Activated effector memory CD4-positive, alpha-beta T cell treated with anti-CD3 and anti-CD28 coated beads, Interleukin-2, amount 50 U/mL, for 16 hours (primary cell): Measurements from ENCODE around the gene MX2.

Experiments used
- DNase-seq: peaks from one replicate; pipeline ENCODE4 v3.0.0-alpha.2; 2020

Gene MX2

DNA sequence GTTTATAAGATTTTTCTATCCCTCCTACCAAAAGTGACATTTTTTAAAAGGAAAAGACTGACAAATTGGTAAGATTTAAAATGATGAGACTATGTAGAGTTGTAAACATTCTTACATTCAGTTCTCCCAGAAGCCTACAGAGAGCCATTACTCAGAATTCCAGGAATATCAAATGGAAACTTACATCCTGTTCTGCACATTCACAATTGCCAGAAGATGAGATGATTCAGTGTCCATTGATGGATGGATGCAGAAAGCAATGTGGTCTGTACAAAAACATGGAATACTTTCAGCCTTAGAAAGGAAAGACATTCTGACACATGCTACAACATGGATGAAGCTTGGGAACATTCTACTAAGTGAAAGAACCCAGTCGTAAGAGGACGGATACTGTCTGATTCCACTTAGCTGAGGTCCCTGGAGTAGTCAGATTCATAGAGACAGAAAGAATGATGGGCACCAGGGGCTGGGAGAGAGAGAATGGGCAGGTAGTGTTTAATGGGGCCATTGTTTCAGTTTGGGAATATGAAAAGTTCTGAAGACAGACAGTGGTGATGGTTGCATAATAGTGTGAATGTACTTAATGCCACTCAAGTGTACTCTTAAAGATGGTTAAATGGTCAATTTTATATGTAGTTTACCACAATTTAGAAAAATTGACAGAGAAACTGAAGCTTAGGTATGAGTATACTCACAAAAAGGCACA, 80.8 kb downstream of the MX2 start:
- no peak for DNase-seq

DNA sequence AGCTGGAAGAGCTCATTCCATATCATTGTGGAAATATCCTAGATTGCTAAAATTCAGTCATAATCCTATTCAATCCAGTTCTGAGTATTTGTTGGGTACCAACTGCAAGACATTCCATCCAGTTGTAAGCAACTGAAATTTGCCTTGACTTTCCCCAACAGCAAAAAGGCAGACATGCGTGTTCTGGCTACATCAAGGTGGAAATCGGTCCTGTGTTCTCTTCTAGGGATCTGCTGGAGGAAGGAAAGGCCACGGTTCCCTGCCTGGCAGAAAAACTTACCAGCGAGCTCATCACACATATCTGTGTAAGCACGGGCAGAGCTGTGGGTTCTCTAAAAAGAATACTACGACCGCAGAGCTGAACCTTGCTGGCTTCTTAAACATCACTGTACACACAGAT, 81.7 kb downstream of the MX2 start:
- peak; percentile 2 for DNase-seq

DNA sequence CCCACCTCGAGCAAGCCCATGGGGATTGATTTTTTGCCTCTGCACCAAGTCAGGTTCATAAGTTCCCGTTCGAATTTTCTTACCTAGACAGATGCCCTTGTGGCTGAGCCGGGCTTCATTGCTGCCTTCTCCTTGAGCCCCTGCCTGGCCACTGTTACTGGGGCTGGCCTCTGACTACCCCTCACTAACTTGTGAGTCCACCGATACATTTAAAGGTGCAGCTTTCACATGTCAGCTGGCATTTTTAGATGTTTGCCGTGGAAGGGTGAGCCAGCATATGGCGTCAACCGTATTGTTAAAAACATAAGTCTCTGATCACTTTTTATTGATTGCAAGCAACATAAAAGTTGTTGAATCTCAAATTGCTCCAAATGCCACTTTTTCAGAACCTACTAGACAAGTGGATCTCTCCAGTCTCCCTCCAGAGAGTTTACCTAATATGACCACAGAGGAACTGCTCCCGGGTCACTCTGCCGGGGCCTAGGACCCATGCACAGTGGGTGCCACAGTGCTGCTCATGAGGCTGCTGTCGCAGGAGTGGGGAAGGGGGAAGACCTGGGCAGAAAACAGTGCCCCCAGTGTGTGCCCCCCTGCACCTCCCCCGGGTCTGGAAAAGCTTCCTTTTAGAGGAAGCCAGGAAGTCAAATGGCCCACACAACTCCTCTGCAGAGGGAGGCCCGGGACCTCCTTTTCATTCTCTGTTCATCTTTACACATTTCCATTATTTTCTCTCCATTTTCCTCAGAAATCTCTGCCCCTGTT, 83.1 kb downstream of the MX2 start:
- DNase-seq = peak; percentile 42

DNA sequence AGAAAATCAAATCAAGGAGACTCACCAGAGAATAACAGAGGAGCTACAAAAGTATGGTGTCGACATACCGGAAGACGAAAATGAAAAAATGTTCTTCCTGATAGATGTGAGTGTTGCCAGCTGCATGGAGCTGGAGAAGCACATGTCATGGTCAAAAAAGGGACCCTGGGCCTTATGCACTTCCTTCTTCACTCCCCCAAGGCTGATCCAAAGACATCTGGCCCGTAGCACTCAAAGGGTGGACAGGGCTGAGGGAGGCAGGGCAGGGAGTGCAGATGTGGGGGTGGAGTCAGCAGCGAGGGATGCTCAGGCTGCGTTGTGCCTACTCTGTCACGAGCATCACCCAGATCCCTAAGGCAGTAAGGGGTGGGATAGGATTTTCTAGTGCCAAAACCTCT, 83.6 kb downstream of the MX2 start:
- DNase-seq = peak; percentile 12

DNA sequence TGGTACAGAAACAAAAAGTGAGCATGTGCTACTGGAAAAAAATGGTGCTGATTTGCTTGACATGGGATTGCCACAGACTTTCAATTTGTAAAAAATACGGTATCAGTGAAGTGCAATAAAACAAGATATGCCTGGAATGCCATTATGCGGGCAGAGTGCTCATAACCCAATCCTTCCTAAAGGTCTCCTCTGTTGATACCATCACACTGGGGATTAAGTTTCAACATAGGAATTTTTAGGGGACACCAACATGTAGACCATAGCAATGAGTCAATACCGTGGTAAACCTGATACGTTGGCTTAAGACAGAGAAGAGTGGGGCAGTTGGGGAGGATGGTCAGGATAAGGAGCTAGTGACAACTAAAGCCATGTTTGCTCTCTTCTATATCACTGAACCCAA, 84.8 kb downstream of the MX2 start:
- DNase-seq = no peak

DNA sequence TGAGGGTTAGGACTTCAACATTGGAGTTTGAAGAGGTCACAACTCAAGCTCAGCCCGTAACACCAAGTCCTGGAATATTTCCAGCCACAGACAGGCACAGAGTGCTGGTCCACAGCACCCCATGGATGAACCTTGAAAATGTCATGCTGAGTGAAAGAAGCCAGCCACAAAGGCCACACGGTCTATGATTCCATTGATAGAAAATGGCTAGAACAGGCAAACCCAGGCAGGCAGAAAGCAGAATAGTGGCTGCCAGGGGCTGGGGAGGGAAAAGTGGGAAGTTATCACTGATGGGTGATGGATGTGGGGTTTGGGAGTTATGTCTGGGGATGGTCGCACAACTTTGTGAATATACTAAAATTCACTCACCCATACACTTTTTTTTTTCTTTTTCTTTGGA, 85.5 kb downstream of the MX2 start:
- peak; percentile 3 for DNase-seq

DNA sequence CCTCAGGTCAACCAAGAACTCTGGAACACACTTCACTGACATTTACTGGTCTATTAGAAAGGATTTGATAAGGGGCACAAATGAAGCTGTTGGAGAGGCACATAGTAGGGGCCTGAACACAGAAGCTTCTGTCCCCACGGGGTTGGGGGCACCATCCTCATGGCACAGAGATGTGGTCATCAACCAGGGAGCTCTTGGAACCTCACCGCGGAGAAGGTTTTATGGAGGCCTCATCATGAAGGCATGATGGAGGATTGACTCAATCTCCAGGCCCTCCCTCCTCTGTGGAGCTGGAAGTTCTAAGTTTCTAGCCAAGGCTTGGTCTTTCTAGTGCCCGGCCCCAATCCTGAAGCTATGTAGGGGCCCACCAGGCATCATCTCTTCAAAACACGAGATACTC, 87.8 kb downstream of the MX2 start:
- no peak for DNase-seq

DNA sequence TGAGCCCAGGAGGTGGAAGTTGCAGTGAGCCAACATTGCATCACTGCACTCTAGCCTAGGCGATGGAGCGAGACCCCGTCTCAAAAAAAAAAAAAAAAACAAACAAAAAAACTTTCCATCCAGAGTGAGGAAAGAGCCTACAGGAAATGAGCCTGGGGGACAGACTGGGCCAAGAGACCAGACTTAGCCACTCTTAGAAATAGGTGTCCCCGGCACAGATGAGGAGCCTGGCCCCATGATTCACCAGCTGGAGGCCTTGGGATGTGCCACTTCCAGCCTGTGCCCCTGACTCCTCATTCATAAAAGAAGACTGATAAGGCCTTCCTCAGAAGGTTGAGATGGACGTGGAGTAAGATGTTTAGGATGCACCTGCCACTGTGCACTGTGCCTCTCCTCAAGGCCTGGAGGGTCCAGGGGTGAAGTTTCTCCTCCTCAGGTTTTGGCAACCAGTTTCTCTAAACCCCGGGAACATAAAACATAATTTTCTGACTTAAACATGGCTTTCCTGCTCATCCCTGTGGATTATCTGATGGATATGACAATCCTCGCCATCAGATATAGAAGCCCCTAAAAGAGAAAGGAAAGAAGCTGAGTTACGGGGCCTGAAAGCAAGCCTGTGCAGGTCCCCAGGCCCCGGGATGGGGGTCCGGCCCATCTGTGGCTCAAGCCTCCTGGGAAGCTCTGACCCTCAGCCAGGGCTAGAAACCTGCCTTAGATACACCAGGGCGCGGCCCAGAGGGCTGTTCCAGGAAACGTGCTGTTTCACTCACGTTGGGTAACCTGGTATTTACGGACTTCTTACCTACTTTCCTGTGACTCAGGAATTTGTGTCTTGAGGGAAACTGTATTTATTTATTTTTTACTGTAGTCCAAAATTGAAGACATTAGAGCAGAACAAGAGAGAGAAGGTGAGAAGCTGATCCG, 90.2 kb downstream of the MX2 start:
- no peak for DNase-seq

DNA sequence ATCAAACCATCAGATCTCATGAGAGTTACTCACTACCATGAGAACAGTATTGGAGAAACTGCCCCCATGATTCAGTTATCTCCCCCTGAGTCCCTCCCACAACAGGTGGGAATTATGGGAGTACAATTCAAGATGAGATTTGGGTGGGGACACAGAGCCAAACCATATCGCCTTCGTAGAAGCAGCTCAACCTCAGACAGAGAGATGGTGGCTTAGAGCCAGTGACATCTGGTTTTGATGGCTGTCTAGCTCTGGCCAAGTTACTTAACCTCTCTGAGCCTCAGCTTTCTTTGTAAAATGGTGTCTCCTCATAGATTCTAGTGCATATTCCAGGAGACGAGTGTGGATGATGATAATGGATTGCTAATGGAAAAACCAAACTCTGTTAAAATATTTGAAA, 91.4 kb downstream of the MX2 start:
- DNase-seq = peak; percentile 30

DNA sequence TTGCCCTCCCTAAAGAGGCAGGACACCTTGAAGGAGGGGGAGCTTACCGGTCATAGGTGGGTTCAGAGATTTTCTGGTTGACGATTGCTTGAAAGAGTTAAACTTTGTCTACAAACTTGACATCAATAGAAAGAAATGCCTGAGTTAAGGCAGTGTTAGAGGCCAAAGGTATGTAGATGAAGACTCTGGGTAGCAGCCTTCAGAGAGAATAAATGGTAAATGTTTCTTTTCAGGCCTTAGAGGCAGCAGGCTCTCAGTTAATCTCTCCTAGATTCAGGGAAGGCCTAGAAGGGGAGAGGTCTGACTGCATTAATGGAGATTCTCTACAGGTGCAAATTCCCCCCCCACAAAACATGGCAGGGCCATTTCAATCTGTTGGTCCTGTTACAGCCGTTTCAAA, 91.9 kb downstream of the MX2 start:
- no peak for DNase-seq

DNA sequence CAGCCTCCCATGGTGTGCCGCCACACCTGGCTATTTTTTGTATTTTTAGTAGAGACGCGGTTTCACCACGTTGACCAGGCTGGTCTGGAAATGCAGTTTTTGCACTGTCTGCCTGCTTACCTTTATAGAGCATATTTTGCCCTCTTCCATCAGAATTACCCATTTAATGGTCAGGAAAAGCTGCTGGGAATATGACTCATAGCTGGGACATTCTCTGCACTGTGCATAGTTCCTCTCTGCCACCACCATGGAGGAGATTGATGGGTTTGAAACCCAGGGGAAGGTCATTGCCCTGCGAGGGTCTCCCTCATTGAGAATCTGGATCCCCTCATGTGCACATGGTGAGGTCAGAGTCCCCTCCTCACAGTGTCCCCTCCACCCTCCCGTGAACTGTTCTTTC, 96.3 kb downstream of the MX2 start:
- no peak for DNase-seq

DNA sequence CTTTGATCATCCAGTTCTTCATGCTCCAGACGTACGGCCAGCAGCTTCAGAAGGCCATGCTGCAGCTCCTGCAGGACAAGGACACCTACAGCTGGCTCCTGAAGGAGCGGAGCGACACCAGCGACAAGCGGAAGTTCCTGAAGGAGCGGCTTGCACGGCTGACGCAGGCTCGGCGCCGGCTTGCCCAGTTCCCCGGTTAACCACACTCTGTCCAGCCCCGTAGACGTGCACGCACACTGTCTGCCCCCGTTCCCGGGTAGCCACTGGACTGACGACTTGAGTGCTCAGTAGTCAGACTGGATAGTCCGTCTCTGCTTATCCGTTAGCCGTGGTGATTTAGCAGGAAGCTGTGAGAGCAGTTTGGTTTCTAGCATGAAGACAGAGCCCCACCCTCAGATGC, 96.7 kb downstream of the MX2 start:
- DNase-seq = peak; percentile 59
